COR-L47 (cell line): ENCODE data around the gene ZNF121.

Experiments used
- DNase-seq: peaks from one replicate; lab custom pipeline; 2025; lab: John Stamatoyannopoulos, UW

Gene ZNF121

DNA sequence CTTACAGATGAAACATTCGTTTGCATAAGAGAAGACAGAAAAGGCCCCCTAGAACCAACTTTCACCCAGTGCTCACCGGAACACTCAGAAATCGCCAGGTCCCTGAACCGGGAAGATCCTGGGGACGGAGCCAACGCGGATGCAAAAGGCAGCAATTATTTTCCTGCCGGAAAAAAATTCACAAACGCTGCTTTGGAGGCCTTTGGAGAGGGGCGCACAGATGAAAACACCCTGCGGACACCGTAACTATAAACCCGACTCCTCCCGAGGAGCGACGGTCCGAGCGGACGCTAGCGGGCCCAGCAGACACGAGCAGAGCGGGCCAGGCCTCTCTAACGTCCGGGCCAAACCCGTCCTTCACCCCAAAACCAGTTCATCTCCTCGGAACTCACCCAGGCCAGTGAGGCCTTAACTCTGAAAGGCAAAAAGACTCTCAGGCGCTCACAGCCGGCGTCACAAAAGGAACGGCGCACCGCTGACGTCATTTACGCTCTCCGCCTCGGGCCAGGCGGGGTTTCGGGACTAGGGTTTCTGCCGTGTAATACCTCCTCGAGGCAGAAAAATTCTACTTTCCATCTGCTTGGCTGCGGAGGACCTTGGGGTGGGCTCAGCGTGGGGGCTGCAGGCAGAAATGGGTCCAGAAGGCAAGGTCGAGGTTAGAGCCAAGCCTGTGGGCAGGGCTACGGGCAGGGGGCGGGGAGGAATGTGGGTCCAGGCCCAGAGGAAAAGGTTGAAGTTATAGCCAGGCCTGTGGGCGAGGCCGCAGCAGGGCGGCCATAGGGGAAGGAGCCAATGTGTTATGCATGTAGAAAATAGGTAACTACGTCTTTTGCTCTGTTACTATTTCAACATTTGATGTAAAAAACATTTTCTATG is 45.9 kb downstream of the ZNF121 start, which contains the start of gene ZNF426:
ZNF426 (minus strand) TSS at position 463 of the 876 bp plus-strand sequence. CDS start 2,413 bp downstream, outside the sequence.
- DNase-seq = peak; percentile 74

DNA sequence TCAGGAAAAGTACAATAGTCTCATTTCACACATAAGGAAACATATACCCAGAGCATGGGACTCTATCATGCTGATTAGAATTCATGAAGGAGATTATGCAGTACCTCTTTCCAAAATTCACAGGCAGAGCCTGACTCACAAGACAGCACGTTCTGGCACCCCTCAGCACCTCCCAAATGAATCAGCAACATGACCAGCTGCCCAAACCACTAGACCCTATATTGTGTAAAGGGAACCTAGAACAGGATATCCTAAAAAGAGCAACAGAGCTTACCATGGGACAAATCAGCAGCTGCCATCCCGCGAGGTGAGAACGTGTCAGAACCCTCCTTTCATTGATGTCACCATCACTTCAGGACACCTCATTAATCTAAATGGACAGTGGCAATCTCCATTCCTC is 48.4 kb downstream of the ZNF121 start:
- DNase-seq = no peak

DNA sequence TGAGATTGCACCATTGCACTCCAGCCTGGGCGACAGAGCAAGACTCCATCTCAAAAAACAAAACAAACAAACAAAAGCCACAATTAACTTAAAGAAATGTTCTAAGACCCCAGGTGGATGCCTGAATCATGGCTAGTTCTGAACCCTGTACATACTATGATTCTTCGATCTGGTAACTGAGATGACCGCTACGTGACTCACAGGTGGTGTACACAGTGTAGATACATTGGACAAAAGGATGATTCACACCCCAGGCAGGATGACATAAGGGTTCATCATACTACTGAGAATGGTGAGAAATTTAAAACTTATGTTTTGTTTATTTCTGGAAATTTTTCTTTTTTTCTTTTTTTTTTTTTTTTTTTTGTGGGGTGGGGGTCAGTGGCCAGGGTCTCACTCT is 52.4 kb downstream of the ZNF121 start:
- no peak for DNase-seq

DNA sequence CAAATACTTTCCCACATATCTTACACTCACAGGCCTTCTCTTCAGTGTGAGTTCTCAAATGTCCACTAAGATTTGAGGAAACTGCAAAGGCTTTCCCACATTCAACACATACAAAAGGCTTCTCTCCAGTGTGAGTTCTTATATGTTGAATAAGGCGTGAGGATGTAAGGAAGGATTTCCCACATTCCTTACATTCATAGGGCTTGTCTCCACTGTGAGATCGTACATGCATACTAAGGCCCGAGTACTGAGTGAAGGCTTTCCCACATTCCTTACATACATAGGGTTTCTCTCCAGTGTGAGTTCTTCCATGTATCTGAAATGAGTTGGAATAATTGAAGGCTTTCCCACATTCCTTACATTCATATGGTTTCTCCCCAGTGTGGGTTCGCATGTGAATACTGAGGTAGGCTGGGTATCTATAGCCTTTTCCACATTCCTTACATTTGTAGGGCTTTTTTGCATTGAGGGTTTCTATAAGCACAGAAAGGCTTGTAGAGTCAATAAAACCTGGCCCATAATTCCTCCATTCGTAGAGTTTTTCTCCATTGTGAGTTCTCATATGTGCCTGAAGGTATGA is 55.5 kb downstream of the ZNF121 start:
- no peak for DNase-seq

GRCh38 chr19:9523885-9524474 is 60.3 kb downstream of the ZNF121 start:
- DNase-seq = no peak
